ENCODE measurements around the gene TCN1.

DNA sequence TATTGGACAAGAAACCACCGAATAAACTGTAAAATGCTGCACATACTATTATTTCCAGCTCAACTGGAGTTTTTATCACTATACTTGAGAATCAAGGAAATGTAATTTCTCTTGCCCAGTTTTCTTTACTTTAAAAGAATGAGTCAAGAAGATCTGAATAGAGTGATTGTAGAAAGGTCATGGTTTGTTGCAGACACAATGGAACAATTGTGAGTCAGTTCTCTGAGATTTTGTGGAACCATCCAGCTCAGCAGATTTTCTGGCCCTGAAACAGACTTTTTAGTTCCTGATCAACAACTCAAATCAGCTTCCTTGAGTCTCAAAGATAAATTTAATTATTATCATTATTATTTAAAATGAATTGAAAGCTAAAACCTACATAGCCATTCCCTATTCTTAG lies 1.3 kb downstream of the TCN1 start:
- TF ChIP-seq, protein P1, sequence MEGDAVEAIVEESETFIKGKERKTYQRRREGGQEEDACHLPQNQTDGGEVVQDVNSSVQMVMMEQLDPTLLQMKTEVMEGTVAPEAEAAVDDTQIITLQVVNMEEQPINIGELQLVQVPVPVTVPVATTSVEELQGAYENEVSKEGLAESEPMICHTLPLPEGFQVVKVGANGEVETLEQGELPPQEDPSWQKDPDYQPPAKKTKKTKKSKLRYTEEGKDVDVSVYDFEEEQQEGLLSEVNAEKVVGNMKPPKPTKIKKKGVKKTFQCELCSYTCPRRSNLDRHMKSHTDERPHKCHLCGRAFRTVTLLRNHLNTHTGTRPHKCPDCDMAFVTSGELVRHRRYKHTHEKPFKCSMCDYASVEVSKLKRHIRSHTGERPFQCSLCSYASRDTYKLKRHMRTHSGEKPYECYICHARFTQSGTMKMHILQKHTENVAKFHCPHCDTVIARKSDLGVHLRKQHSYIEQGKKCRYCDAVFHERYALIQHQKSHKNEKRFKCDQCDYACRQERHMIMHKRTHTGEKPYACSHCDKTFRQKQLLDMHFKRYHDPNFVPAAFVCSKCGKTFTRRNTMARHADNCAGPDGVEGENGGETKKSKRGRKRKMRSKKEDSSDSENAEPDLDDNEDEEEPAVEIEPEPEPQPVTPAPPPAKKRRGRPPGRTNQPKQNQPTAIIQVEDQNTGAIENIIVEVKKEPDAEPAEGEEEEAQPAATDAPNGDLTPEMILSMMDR (IDR thresholded peaks at IDR 0.05): no peak
- TF ChIP-seq POLR2A (IDR thresholded peaks at IDR 0.05) (no peak), EP300 (IDR thresholded peaks at IDR 0.05) (no peak)
